NCI-H345 treated with DMSO at 0.1 percent for 48 hours (cell line): Measurements from ENCODE around the gene TRIM51G.
"Not testable (repeated sequence)": the region's sequence is repeated elsewhere in the genome, so short reads cannot be mapped to it uniquely, and the experiment has no call there.

Experiments
- DNase-seq: peaks from one replicate; lab custom pipeline; 2025; ENCODE audit not compliant: unreplicated experiment; lab: John Stamatoyannopoulos, UW

Gene TRIM51G

GRCh38 chr11:48983785-48984184 is at the start of gene TRIM51G:
Gene TRIM51G, minus strand, starts transcription at chr11:48983885. Its CDS starts 2,190 bp downstream, at chr11:48981695.
- not testable (repeated sequence) for DNase-seq

- not testable (repeated sequence) for DNase-seq
Observed at GRCh38 chr11:49028523-49028922, 44.8 kb upstream of the TRIM51G start, which contains the start of gene TRIM49B. Gene TRIM49B, plus strand, starts transcription at chr11:49028823. Its CDS starts 2,777 bp downstream, at chr11:49031600.

GRCh38 chr11:48968592-48968991 is 15.1 kb downstream of the TRIM51G start:
- not testable (repeated sequence) for DNase-seq

- not testable (repeated sequence) for DNase-seq
Observed at GRCh38 chr11:48955315-48956049, 28.2 kb downstream of the TRIM51G start.

- not testable (repeated sequence) for DNase-seq
Observed at GRCh38 chr11:48945796-48946195, 37.9 kb downstream of the TRIM51G start.
